NT2/D1 (cell line): ENCODE results near the gene INSR.
"Not testable (repeated sequence)": the region's sequence is repeated elsewhere in the genome, so short reads cannot be mapped to it uniquely, and the experiment has no call there.

Experiments used
- DNase-seq: peaks from one replicate; pipeline ENCODE4 v3.0.0-alpha.2; 2011; ENCODE audit warnings: low read depth, low spot score
- H3K27me3 ChIP-seq: 2 replicates; pipeline ENCODE4 v1.6.0; 2011; ENCODE audit warnings: mild to moderate bottlenecking; ENCODE audit not compliant: insufficient read length, insufficient read depth
- H3K36me3 ChIP-seq: 2 replicates; pipeline ENCODE4 v1.6.1; 2011; ENCODE audit warnings: mild to moderate bottlenecking, low read length, mixed read lengths; ENCODE audit not compliant: insufficient read depth, insufficient read length
- H3K4me1 ChIP-seq: 2 replicates; pipeline ENCODE4 v1.5.1; 2011; ENCODE audit not compliant: insufficient read depth, insufficient read length
- H3K4me3 ChIP-seq: 2 replicates; pipeline ENCODE4 v1.5.1; 2011; ENCODE audit warnings: low read depth; ENCODE audit not compliant: insufficient read length
- H3K9ac ChIP-seq: 2 replicates; pipeline ENCODE4 v1.6.0; 2011; ENCODE audit warnings: low read depth; ENCODE audit not compliant: insufficient read length
- H3K9me3 ChIP-seq: 2 replicates; pipeline ENCODE4 v1.5.1; 2011; ENCODE audit warnings: mild to moderate bottlenecking, low read length; ENCODE audit not compliant: insufficient read depth
- SUZ12 ChIP-seq: IDR thresholded peaks from 2 replicates; pipeline ENCODE4 v1.6.1; 2011; ENCODE audit not compliant: insufficient read length, insufficient read depth; ENCODE audit errors: extremely low read depth
- YY1 ChIP-seq: IDR thresholded peaks from 2 replicates; pipeline ENCODE4 v1.6.1; 2011; ENCODE audit not compliant: insufficient read length, insufficient read depth
- ZNF274 ChIP-seq: IDR thresholded peaks from 2 replicates; pipeline ENCODE4 v1.6.1; 2011; ENCODE audit warnings: mild to moderate bottlenecking, low read depth, low read length

Gene INSR

GRCh38 chr19:7242601-7243258, 51.5 kb downstream of the INSR start:
- Histone ChIP-seq H3K36me3 (no peaks in the 10 kb centered on the region), H3K4me3 (no peak overlapping the region), H3K27me3 (no peaks in the 10 kb centered on the region), H3K9me3 (peaks cover 20% of the 10 kb centered on the region), H3K4me1 (no peaks in the 10 kb centered on the region), H3K9ac (no peak overlapping the region)
- TF ChIP-seq ZNF274 (no peak), YY1 (no peak), SUZ12 (no peak)
- no peak for DNase-seq

- Histone ChIP-seq H3K4me3 (no peak overlapping the region), H3K4me1 (no peaks in the 10 kb centered on the region)
- TF ChIP-seq ZNF274 (no peak), SUZ12 (no peak), YY1 (no peak)
Measured at GRCh38 chr19:7238051-7238450, 56.2 kb downstream of the INSR start.

GRCh38 chr19:7236153-7236552, 58.1 kb downstream of the INSR start:
- TF ChIP-seq YY1 (no peak), ZNF274 (no peak)
- Histone ChIP-seq H3K27me3 (no peaks in the 10 kb centered on the region), H3K9ac (no peak overlapping the region), H3K4me3 (no peak overlapping the region), H3K4me1 (no peaks in the 10 kb centered on the region), H3K36me3 (no peaks in the 10 kb centered on the region), H3K9me3 (peaks cover 8% of the 10 kb centered on the region; the same call in 1 of the 2 replicates)
- no peak for DNase-seq

More at GRCh38 chr19:7238051-7238450, 56.2 kb downstream of the INSR start:
- Histone ChIP-seq H3K36me3 (no peaks in the 10 kb centered on the region), H3K9me3 (peaks cover 8% of the 10 kb centered on the region; the same call in 1 of the 2 replicates), H3K9ac (no peak overlapping the region), H3K27me3 (no peaks in the 10 kb centered on the region)
- no peak for DNase-seq

- Histone ChIP-seq H3K9ac (no peak overlapping the region), H3K9me3 (no peaks in the 10 kb centered on the region), H3K4me3 (no peak overlapping the region), H3K4me1 (no peaks in the 10 kb centered on the region), H3K36me3 (no peaks in the 10 kb centered on the region), H3K27me3 (no peaks in the 10 kb centered on the region)
- TF ChIP-seq SUZ12 (no peak), ZNF274 (no peak), YY1 (no peak)
- DNase-seq, result no peak
Measured at GRCh38 chr19:7230826-7231225, 63.4 kb downstream of the INSR start.

GRCh38 chr19:7229735-7230134, 64.5 kb downstream of the INSR start:
- Histone ChIP-seq H3K4me3 (no peak overlapping the region), H3K9me3 (no peaks in the 10 kb centered on the region), H3K36me3 (no peaks in the 10 kb centered on the region), H3K9ac (no peak overlapping the region), H3K27me3 (no peaks in the 10 kb centered on the region), H3K4me1 (no peaks in the 10 kb centered on the region)
- no peak for DNase-seq
- TF ChIP-seq SUZ12, result no peak
- no peak for TF ChIP-seq YY1

GRCh38 chr19:7228935-7229541, 65.2 kb downstream of the INSR start:
- H3K4me1 ChIP-seq, result peaks cover 5% of the 10 kb centered on the region
- no peaks in the 10 kb centered on the region for H3K36me3 ChIP-seq

GRCh38 chr19:7227735-7228134, 66.5 kb downstream of the INSR start:
- TF ChIP-seq SUZ12 (no peak), YY1 (no peak), ZNF274 (no peak)
- H3K4me1 ChIP-seq, result peaks cover 5% of the 10 kb centered on the region
- H3K9ac ChIP-seq, result no peak overlapping the region

More at GRCh38 chr19:7228935-7229541, 65.2 kb downstream of the INSR start:
- Histone ChIP-seq H3K9ac (no peak overlapping the region), H3K4me3 (no peak overlapping the region), H3K9me3 (no peaks in the 10 kb centered on the region), H3K27me3 (no peaks in the 10 kb centered on the region)
- DNase-seq, result no peak
- TF ChIP-seq YY1 (no peak), SUZ12 (no peak), ZNF274 (no peak)

GRCh38 chr19:7227149-7227548, 67.1 kb downstream of the INSR start:
- not testable (repeated sequence) for H3K4me3 ChIP-seq, H3K9me3 ChIP-seq, DNase-seq, H3K9ac ChIP-seq, H3K4me1 ChIP-seq, H3K27me3 ChIP-seq, H3K36me3 ChIP-seq

More at GRCh38 chr19:7227735-7228134, 66.5 kb downstream of the INSR start:
- no peak for DNase-seq
- Histone ChIP-seq H3K36me3 (no peaks in the 10 kb centered on the region), H3K4me3 (no peak overlapping the region), H3K9me3 (no peaks in the 10 kb centered on the region), H3K27me3 (no peaks in the 10 kb centered on the region)
